Suppressor macrophage (primary cell): Measurements from ENCODE around the gene PCARE.

Experiments used
- DNase-seq, 4 experiments: peaks; one replicate each; pipeline ENCODE4 v3.0.0-alpha.2; 2020 to 2022

Gene PCARE

GRCh38 chr2:29035016-29035745 lies 39.1 kb downstream of the PCARE start:
- DNase-seq = peak in 3 of 4 experiments; percentile 34 to 67 (median 65)

GRCh38 chr2:29033656-29034055 lies 40.7 kb downstream of the PCARE start:
- peak; percentile 72 to 87 (median 79) for DNase-seq

GRCh38 chr2:29033172-29033571 lies 41.2 kb downstream of the PCARE start:
- no peak for DNase-seq

- DNase-seq = no peak
Observed at GRCh38 chr2:29032189-29032588, 42.1 kb downstream of the PCARE start.

GRCh38 chr2:29031046-29031445 lies 43.3 kb downstream of the PCARE start:
- DNase-seq = no peak

DNA sequence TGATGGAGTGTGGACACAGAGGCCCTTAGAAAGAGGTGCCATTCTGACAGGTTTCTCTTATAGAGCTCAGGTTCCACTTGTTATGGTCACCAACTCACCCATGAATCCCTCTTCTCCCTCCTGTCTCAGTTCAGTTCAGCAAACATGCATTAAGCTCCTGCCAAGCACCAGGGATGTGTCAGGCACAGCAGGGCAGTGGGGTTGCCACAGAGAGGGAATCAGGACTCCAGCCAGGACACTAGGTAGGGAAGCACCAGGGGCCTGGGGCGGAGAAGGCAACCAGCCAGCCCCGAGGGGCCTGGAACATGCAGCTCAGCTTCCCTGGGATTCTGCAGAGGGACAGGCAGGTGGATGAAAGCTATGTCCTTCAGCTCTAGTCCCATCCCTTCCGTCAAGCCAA lies 48.6 kb downstream of the PCARE start:
- DNase-seq = no peak

DNA sequence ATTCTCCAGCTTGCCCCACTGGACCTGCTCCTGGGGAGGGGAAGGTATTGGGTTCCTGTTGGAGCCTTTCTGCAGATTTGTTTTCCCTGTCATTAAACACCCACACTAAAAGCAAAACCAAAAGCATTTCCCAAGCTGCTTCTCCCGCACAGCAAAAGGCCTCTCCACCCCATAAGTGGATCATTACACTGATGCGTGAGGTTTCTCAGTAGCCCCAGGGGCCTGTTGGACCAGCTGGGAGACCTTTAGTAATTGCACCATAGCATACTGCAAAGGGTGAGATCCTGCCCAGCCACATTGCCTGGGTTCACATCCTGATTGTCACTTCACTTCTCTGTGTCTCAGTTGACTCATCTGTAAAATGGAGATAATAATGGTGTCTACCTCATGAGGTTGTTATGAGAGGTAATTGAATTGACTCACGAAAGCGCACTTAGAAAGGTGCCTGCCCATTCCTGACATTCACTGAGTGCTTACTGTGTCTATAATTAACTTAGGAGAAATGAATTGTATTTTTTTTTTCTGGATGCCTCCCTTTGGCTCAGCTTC lies 49.4 kb downstream of the PCARE start:
- no peak for DNase-seq

DNA sequence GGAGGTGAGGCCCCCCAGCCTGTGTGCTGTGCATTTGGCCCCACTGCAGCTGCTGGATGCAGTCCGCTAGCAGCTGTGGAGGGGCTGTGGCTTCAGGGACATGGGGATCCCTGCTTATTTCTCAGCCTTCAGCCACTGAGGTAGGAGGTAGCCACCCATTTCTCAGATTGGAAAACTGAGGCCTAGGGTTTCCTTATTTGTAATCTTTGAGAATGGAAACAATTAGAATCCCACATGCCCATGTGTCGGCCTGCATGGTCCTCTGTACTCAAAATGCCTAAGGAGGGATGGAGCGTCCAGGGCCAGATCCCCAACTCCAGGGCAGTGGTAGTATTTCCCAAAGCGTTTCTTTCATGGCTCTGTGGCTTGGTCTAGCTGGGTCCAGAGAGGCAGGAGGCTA lies 51.1 kb downstream of the PCARE start:
- no peak for DNase-seq

- DNase-seq = no peak
Observed at GRCh38 chr2:29022679-29023078, 51.6 kb downstream of the PCARE start.

- no peak for DNase-seq
Observed at GRCh38 chr2:29021886-29022285, 52.4 kb downstream of the PCARE start.

- DNase-seq = peak; percentile 64 to 82 (median 74)
Observed at GRCh38 chr2:29017716-29018435, 56.4 kb downstream of the PCARE start.

- DNase-seq = peak; percentile 69 to 87 (median 80)
Observed at GRCh38 chr2:29016504-29016903, 57.8 kb downstream of the PCARE start.

DNA sequence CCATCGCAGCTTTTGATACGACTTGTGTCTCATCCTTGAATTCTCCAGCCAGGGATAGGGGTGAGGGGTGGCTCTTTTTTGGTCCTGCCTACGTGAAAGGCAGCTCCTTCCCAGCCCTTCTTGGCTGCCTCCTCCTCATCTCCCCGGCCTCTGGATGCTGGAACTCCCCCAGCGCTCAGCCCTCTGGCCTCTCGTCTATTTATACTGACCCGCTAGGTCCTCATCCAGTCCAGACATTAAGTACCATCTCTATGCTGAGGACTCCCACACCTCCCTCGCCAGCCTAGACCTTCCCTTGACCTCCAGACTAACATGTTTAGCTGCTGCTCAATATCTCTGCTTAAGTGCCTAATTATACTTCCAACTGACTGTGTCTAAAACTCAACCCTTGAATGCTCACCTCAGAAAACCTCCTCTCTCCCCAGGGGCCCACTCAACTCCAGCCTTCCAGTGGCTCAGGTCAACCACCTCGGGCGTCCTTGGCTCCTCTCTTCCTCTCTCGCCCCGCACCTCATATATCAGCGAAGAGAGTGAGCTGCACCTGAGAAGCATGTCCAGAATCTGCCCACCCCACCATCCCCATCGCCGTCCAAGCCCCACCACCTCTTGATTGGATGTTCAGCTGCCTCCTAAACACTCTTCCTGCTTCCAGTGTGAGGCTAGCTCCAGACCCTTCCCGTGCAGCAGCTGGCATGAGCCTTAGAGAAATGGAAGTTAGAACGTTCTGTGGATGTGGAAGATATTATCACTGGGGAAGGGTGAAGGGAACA lies 58.4 kb downstream of the PCARE start:
- no peak for DNase-seq

DNA sequence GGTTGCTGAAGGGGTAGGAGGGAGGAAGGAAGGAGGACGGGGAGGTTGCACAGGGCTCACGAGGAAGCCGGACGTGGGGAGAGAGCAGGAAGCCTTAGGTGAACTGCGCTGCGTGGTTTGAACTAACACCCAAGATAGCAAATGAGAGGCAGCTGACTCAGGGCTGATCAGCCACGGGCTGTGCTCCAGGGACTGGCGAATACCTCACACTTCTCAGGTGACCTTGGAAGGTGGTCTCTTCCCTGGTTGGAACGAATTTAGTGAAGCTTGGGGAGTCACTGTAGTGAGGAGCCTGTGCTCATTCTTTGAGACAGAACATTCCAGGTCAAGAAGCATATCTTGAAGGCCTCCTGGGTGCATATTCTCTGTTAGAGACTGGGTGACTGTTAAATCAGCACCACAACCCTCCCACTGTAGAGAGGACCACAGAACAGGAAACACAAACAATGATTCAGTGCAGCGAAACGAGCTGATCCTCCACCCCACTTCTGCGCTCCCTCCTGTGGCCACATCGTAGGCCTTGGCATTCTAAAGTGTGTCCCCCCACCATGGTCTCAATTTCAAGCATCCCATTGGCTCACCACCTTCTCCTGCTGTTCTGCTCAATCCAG lies 59.4 kb downstream of the PCARE start:
- peak; percentile 70 to 88 (median 80) for DNase-seq

DNA sequence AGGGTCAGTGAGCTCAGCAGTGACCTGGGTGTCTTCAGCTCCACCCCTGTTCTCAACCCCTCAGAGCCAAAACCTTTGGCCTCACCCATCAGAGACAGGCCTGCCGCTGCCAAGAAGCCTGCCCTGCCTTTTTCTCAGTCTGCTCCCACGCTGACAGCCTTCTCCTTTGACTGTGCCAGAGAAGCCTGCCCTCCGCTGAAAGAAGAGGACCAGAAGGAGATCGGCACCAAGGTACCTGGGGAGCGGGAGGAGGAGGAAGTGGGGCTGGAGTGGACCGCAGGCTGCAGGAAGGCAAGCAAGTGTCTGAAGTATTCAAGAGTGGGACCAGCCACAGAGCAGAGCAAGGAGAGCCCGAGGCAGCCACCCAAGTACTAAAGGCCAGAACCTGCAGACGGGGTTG lies 60.0 kb downstream of the PCARE start:
- peak in 1 of 4 experiments; percentile 24 for DNase-seq

DNA sequence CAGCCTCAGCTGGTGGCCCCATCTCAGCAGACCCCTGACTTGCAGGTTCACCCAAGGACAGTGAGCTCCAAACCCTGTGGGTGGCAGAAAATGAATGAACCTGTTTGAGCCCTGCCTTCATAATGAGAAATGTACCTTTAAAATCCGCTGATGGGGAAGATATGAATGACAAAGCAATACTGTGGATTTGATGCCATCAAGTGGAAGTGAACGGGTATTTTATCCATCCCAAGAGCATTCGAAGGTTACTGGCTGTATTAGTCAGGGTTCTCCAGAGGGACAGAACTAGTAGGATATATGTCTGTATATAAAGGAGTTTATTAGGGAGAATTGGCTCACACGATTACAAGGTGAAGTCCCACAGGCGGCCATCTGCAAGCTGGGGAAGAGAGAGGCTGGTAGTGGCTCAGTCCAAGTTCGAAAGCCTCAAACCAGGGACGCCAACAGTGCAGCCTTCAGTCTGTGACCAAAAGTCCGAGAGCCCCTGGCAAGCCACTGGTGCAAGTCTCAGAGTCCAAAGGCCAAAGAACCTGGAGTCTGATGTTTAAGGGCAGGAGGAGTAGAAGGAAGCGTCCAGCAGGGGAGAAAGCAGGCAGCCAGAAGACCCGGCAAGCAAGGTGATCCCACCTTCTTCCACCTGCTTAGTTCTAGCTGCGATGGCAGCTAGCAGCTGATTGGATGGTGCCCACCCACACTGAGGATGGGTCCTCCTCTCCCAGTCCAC lies 61.1 kb downstream of the PCARE start:
- peak in 3 of 4 experiments; percentile 30 to 61 (median 58) for DNase-seq

DNA sequence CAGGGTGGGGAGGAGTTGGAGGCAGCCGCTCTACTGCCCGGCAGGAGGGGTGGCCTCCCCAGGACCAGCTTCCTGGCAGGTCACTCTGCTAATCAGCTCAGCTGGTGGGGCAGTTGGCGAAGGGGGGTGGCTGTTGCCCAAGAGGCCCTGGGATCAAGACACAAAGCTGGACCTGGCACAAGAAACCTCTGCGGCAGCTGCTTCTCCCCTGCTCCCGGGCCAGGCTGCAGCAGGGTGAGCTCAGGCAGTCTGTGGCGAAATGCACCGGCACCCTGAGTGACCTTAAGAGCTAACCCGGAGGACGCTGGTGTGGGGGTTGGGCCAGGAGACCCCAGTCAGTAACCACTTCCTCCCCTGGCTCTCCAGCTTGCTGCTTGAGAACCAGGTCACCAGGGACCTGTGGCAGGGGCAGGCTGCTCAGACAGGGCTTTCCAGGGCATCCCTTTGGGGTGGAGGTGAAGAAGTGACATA lies 62.1 kb downstream of the PCARE start:
- DNase-seq = peak; percentile 69 to 85 (median 78)
